Ishikawa (cell line): ENCODE data around the gene CYB5D1.

ENCODE experiments used
- CREB1 ChIP-seq: IDR thresholded peaks from 2 replicates; pipeline ENCODE4 v1.6.1; 2012; ENCODE audit warnings: low read depth
- EP300 ChIP-seq: IDR thresholded peaks from 2 replicates; pipeline ENCODE4 v1.6.1; 2012; ENCODE audit warnings: borderline replicate concordance

DNA sequence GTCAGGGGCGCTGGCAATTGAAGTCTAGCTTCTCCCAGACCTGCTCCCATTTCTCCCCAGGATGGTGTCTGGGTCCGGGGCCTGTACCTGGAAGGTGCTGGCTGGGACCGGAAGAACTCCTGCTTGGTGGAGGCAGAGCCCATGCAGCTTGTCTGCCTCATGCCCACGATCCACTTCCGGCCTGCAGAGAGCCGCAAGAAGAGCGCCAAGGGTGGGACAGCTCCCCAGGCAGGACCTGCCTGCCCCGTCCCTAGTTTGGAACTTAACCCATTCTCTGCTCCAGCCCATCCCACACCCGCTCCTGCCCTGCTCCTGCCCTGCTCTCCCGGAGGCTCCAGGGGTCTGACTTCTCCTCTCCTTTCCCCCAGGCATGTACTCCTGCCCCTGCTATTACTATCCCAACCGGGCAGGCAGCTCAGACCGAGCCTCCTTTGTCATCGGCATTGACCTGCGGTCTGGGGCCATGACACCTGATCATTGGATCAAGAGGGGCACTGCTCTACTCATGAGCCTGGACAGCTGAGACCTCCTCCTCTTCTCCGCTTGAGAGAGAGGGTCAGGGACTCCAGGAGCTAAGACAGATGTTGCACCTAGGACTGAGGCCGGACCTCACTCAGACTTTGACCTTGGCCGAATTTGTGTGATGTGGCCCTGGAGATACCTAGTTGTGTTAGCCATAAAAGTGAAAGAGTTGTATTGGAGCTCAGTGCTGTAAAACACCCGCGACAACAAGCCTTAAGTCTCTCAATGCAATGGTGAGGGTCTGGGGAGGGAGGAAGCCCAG, 24.6 kb upstream of the CYB5D1 start:
- no peak for TF ChIP-seq EP300
- TF ChIP-seq CREB1, result no peak
